NT2/D1 (cell line): ENCODE measurements around the gene RBFOX1.

Source experiments
- YY1 ChIP-seq: IDR thresholded peaks from 2 replicates; pipeline ENCODE4 v1.6.1; 2011; ENCODE audit not compliant: insufficient read length, insufficient read depth
- ZNF274 ChIP-seq: IDR thresholded peaks from 2 replicates; pipeline ENCODE4 v1.6.1; 2011; ENCODE audit warnings: mild to moderate bottlenecking, low read depth, low read length

DNA sequence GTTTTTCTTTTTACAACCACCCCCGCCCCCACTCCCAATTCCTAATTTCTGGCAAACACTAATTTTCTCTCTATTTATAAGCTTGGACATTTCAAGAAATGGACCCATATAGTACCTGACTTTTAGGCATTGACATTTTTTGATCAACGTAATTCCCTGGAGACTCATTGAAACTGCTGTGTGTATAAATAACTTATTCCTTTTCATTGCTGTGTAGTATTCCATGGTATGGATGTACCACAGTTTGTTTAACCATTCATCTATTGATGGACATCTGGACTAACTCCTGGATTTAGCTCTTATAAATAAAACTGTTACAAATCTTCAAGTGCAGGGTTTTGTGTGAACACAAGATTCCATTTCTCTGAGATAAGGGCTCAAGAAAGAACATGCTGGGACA is 47.1 kb upstream of the RBFOX1 start:
- TF ChIP-seq ZNF274 (no peak), YY1 (no peak)
